HFF-Myc (cell line): ENCODE data around the gene PTPN18.
A peak's percentile ranks its signal among the peaks of the same experiment; 100 is the strongest.
"Not testable (repeated sequence)": the region's sequence is repeated elsewhere in the genome, so short reads cannot be mapped to it uniquely, and the experiment has no call there.

Source experiments
- DNase-seq: peaks from one replicate; pipeline ENCODE4 v3.0.0-alpha.2; 2011; ENCODE audit warnings: low read depth; ENCODE audit errors: extremely low read depth
- H3K4me3 ChIP-seq: replicated peaks from 2 replicates; pipeline ENCODE4 v1.5.1; 2011; ENCODE audit warnings: low read depth, mild to moderate bottlenecking, control low read depth, low read length
- TF ChIP-seq, protein P1 (sequence below): IDR thresholded peaks from 2 replicates; pipeline ENCODE4 v1.5.1; 2012; ENCODE audit warnings: mild to moderate bottlenecking, low read depth, low read length, control low read depth; ENCODE audit errors: missing control alignments

The PTPN18 gene

GRCh38 chr2:130318906-130319305 lies 37.0 kb upstream of the PTPN18 start:
- DNase-seq, result no peak
- H3K4me3 ChIP-seq, result no peak overlapping the region
- TF ChIP-seq, protein P1, sequence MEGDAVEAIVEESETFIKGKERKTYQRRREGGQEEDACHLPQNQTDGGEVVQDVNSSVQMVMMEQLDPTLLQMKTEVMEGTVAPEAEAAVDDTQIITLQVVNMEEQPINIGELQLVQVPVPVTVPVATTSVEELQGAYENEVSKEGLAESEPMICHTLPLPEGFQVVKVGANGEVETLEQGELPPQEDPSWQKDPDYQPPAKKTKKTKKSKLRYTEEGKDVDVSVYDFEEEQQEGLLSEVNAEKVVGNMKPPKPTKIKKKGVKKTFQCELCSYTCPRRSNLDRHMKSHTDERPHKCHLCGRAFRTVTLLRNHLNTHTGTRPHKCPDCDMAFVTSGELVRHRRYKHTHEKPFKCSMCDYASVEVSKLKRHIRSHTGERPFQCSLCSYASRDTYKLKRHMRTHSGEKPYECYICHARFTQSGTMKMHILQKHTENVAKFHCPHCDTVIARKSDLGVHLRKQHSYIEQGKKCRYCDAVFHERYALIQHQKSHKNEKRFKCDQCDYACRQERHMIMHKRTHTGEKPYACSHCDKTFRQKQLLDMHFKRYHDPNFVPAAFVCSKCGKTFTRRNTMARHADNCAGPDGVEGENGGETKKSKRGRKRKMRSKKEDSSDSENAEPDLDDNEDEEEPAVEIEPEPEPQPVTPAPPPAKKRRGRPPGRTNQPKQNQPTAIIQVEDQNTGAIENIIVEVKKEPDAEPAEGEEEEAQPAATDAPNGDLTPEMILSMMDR, result no peak

GRCh38 chr2:130319536-130319935 lies 36.3 kb upstream of the PTPN18 start:
- H3K4me3 ChIP-seq, result no peak overlapping the region
- TF ChIP-seq, protein P1, result no peak
- no peak for DNase-seq

DNA sequence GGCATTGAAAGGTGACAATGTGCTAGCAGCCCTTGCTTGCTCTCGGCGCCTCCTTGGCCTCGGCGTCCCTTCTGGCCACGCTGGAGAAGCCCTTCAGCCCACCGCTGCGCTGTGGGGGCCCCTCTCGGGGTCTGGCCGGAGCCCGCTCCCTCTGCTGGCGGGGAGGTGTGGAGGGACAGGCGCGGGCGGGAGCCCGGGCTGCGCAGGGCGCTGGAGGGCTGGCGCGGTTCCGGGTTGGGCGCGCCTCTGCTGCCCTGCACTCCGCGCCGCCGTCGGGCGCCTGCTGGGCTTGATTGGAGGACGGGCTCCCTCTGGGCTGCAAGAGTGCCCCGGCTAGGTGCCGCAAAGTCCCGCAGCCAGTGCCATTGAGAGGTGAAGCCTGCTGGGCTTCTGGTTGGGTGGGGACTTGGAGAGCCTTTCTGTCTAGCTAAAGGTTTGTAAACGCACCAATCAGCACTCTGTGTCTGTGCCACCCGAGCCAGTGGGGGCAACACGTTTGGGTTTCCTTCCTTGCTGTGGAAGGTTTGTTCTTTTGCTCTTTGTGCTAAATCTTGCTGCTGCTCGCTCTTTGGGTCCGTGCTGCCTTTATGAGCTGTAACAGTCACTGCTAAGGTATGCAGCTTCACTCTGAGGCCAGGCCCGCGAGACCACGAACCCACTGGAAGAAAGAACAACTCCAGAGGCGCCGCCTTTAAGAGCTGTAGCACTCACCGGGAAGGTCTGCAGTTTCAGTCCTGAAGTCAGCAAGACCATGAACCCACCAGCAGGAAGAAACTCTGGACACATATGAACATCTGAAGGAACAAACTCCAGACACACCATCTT lies 27.9 kb upstream of the PTPN18 start:
- TF ChIP-seq, protein P1, result no peak
- H3K4me3 ChIP-seq, result no peak overlapping the region
- DNase-seq, result no peak

DNA sequence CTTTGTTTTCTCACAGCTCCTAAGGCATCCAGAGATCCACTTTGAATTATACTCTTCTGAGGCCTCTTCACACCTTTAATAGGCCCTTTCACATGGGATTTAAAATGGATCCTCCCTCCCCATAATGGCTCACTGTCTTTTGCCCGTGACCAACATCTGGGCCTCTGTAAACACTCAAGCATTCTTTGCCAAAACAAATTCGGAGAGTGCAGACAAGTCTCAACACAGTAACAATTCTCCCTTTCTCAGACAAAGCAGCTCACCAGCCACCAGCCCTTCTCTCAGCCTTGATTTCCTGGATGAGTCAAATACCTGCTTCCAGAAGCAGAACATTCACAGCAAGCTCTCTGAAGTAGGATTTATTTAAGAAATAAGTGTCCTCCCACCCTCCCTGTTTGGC lies 27.1 kb upstream of the PTPN18 start:
- TF ChIP-seq, protein P1, result no peak
- DNase-seq, result no peak

GRCh38 chr2:130332271-130333073 lies 23.4 kb upstream of the PTPN18 start:
- no peak for DNase-seq
- no peak overlapping the region for H3K4me3 ChIP-seq
- TF ChIP-seq, protein P1, result peak; percentile 93

More for the DNA sequence above, 27.1 kb upstream of the PTPN18 start:
- no peak overlapping the region for H3K4me3 ChIP-seq

- DNase-seq, H3K4me3 ChIP-seq: not testable (repeated sequence)
These were observed 22.6 kb upstream of the PTPN18 start for GRCh38 chr2:130333253-130333652.

GRCh38 chr2:130334026-130334425 lies 21.8 kb upstream of the PTPN18 start:
- TF ChIP-seq, protein P1, result no peak
- no peak for DNase-seq
- H3K4me3 ChIP-seq, result no peak overlapping the region
